ENCODE measurements around the gene SLC9B1. TPM values are rescaled to one million over a fixed set of nuclear protein-coding genes. Genes with fewer than 3 reads are reported as not detected.

The SLC9B1 gene
- total and polyA plus RNA-seq, 2 of the 13 experiments (the other 11 are each of a cell fraction or from before 2014, with no cell fraction given): 0.17 to 0.20 TPM

DNA sequence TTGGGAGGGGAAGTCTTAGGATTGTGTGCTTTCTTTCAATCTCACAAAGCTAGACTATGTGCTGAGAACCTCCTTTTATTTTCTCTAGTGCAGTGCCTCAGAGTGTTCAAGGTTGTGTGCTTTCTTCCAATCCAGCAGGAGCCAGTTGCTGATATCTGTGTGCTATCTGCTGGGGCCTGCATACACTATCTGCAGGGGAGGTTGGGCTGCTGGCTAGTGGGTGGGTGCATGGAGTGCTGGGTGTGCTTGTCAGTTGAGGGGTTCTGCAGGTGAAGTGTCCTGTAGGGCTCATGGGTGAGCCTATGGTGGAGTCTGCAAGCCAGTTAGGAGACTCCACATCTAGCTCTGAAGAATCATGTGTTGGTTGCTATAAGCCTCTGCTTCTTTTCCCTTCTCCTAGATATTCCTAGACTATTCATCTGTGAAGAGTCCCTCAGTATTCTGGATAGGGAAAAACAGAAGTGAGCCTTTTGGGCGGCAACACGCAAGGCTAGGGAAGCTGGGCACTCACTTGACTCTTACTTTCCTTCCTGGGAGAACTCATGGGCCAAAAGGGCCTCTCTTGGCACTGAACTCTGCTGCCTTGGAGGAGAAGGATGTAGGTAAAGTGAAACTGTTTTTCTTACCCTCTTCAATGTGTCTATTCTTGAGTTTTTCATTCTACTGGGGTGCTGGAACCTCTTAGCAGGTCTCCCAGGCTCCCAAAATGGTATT lies 158.7 kb downstream of the SLC9B1 start (continued):
- TF ChIP-seq, protein P1, sequence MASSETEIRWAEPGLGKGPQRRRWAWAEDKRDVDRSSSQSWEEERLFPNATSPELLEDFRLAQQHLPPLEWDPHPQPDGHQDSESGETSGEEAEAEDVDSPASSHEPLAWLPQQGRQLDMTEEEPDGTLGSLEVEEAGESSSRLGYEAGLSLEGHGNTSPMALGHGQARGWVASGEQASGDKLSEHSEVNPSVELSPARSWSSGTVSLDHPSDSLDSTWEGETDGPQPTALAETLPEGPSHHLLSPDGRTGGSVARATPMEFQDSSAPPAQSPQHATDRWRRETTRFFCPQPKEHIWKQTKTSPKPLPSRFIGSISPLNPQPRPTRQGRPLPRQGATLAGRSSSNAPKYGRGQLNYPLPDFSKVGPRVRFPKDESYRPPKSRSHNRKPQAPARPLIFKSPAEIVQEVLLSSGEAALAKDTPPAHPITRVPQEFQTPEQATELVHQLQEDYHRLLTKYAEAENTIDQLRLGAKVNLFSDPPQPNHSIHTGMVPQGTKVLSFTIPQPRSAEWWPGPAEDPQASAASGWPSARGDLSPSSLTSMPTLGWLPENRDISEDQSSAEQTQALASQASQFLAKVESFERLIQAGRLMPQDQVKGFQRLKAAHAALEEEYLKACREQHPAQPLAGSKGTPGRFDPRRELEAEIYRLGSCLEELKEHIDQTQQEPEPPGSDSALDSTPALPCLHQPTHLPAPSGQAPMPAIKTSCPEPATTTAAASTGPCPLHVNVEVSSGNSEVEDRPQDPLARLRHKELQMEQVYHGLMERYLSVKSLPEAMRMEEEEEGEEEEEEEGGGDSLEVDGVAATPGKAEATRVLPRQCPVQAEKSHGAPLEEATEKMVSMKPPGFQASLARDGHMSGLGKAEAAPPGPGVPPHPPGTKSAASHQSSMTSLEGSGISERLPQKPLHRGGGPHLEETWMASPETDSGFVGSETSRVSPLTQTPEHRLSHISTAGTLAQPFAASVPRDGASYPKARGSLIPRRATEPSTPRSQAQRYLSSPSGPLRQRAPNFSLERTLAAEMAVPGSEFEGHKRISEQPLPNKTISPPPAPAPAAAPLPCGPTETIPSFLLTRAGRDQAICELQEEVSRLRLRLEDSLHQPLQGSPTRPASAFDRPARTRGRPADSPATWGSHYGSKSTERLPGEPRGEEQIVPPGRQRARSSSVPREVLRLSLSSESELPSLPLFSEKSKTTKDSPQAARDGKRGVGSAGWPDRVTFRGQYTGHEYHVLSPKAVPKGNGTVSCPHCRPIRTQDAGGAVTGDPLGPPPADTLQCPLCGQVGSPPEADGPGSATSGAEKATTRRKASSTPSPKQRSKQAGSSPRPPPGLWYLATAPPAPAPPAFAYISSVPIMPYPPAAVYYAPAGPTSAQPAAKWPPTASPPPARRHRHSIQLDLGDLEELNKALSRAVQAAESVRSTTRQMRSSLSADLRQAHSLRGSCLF (CRISPR knock-in tag; IDR thresholded peaks at IDR 0.05; ENCODE audit: borderline replicate concordance): no peak
- TF ChIP-seq ZNF432 (CRISPR knock-in tag; IDR thresholded peaks at IDR 0.05; ENCODE audit: borderline replicate concordance) (no peak), RFX5 (IDR thresholded peaks at IDR 0.05; ENCODE audit: low read depth, low read length) (no peak), NCOA2 (CRISPR knock-in tag; IDR thresholded peaks at IDR 0.05) (no peak)

- CTCF ChIA-PET (ENCODE audit: low intra/inter-chr PET ratio, low total read pairs): no interaction called here
- 97% methylated on average over 2 of the region's 2 CpGs for WGBS (ENCODE audit: low lambda C conversion rate)
- in situ Hi-C loops (cut with HindIII; ENCODE audit: extremely low pct_ligation_motif_present, low pct_unique_long_range_greater_than_20kb) (no loop called here), intact Hi-C loops (cut with micrococcal nuclease; ENCODE audit: unreplicated experiment) (no loop called here)
- Histone ChIP-seq H3K36me3 (replicated peaks in 1 of 2; ENCODE audit: control insufficient read depth in 1 of 2, insufficient read depth in 2 of 2, low read length in 2 of 2) (no peaks in the 10 kb centered on the region; a peak in 1 of 5 replicates), H3K27ac (ENCODE audit: extremely low read length, insufficient read depth, low read length) (no peak overlapping the region), H3K9ac (ENCODE audit: insufficient read depth, low read depth, low read length) (no peak overlapping the region), H3K9me3 (ENCODE audit: low read length) (peaks cover 10% of the 10 kb centered on the region; the same call in 1 of the 2 replicates), H2AFZ (ENCODE audit: low read length) (no peak overlapping the region), H4K20me1 (ENCODE audit: insufficient read depth, low read length) (no peaks in the 10 kb centered on the region), H3K79me2 (ENCODE audit: insufficient read depth, low read length) (peaks cover 3% of the 10 kb centered on the region), H3K4me2 (ENCODE audit: low read depth, low read length) (no peak overlapping the region), H3K4me3 (replicated peaks in 1 of 3; ENCODE audit: insufficient read depth in 1 of 3, low read depth in 2 of 3, low read length in 3 of 3) (no peak overlapping the region), H3K27me3 (ENCODE audit: control insufficient read depth in 1 of 2, insufficient read depth in 2 of 2, low read length in 2 of 2) (no peaks in the 10 kb centered on the region), H3K4me1 (ENCODE audit: insufficient read depth, low read length) (no peaks in the 10 kb centered on the region)
- DNase-seq (ENCODE audit: low spot score): no peak
- no peak for ATAC-seq
- POLR2A ChIA-PET: no interaction called here
- FAIRE-seq: no peak
- BruUV-seq (replicated peaks): no TSS peak
- TF ChIP-seq ZNF34 (CRISPR knock-in tag; IDR thresholded peaks at IDR 0.05; ENCODE audit: borderline replicate concordance) (no peak), ZNF260 (CRISPR knock-in tag; IDR thresholded peaks at IDR 0.05; ENCODE audit: borderline replicate concordance, low read depth) (no peak), NBN (conservative IDR thresholded peaks at IDR 0.05) (no peak), ZFP90 (CRISPR knock-in tag; IDR thresholded peaks at IDR 0.05; ENCODE audit: borderline replicate concordance) (no peak), SAP130 (CRISPR knock-in tag; IDR thresholded peaks at IDR 0.05; ENCODE audit: low read depth) (no peak), ONECUT2 (CRISPR knock-in tag; IDR thresholded peaks at IDR 0.05) (no peak), KLF15 (CRISPR knock-in tag; IDR thresholded peaks at IDR 0.05; ENCODE audit: borderline replicate concordance) (no peak)
- TF ChIP-seq, protein P2, sequence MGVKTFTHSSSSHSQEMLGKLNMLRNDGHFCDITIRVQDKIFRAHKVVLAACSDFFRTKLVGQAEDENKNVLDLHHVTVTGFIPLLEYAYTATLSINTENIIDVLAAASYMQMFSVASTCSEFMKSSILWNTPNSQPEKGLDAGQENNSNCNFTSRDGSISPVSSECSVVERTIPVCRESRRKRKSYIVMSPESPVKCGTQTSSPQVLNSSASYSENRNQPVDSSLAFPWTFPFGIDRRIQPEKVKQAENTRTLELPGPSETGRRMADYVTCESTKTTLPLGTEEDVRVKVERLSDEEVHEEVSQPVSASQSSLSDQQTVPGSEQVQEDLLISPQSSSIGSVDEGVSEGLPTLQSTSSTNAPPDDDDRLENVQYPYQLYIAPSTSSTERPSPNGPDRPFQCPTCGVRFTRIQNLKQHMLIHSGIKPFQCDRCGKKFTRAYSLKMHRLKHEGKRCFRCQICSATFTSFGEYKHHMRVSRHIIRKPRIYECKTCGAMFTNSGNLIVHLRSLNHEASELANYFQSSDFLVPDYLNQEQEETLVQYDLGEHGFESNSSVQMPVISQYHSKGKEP (CRISPR knock-in tag; IDR thresholded peaks at IDR 0.05): no peak
- TF ChIP-seq, protein P3, sequence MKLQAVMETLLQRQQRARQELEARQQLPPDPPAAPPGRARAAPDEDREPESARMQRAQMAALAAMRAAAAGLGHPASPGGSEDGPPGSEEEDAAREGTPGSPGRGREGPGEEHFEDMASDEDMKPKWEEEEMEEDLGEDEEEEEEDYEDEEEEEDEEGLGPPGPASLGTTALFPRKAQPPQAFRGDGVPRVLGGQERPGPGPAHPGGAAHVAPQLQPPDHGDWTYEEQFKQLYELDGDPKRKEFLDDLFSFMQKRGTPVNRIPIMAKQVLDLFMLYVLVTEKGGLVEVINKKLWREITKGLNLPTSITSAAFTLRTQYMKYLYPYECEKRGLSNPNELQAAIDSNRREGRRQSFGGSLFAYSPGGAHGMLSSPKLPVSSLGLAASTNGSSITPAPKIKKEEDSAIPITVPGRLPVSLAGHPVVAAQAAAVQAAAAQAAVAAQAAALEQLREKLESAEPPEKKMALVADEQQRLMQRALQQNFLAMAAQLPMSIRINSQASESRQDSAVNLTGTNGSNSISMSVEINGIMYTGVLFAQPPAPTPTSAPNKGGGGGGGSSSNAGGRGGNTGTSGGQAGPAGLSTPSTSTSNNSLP (IDR thresholded peaks at IDR 0.05; ENCODE audit: low read depth, low read length): no peak
- TF ChIP-seq, protein P4, sequence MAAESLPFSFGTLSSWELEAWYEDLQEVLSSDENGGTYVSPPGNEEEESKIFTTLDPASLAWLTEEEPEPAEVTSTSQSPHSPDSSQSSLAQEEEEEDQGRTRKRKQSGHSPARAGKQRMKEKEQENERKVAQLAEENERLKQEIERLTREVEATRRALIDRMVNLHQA (CRISPR knock-in tag; IDR thresholded peaks at IDR 0.05): no peak
Measured at GRCh38 chr4:102858828-102859464, 160.6 kb downstream of the SLC9B1 start.
